Measurements from ENCODE around the gene LMX1A.

LMX1A gene

GRCh38 chr1:165168467-165168866, 188.0 kb downstream of the LMX1A start:
- DNase-seq (ENCODE audit: low read depth, low spot score) = no peak

GRCh38 chr1:165162671-165163241, 193.8 kb downstream of the LMX1A start:
- peak; percentile 16 for DNase-seq (ENCODE audit: low read depth, low spot score)

DNA sequence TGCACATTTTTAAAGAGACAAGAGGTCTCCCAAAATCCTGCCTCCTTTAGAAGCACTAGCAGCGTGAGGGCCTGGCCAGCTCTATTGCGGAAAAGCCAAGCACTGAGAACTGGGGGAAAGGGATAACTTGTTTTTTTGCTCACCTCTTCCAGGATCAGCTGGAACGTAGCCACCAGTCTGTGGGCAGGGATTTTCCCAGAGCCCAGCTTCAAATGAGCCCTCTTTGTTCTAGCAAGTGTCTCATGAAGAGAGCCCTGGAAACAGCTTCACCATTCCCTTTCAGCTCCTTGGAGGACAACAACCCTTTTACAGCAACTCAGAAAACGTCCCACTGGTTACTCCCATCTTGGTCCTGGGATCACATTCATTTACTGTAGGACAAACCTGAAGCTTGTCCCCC, 195.4 kb downstream of the LMX1A start:
- peak; percentile 29 for DNase-seq (ENCODE audit: low read depth, low spot score)

DNA sequence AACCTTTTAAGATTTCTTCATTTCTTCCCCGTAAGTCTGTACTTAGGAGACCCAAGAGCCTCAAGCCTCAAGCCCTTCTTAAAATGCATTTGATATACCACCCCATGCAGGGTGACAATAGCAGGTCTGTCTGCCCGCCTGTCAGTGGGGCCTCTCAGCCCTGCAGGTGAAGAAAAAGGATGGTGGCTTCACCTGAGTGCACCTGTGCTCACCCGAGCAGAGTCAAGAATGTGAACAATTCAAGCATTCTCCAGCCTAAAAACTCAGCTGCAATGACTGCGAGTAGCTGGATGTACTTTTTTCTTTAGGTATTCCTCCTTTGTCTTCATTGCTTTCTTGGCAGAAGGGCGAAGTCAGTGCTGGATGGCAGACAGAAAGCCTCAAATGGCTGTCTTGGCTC, 203.3 kb downstream of the LMX1A start:
- DNase-seq (ENCODE audit: low read depth, low spot score) = no peak

DNA sequence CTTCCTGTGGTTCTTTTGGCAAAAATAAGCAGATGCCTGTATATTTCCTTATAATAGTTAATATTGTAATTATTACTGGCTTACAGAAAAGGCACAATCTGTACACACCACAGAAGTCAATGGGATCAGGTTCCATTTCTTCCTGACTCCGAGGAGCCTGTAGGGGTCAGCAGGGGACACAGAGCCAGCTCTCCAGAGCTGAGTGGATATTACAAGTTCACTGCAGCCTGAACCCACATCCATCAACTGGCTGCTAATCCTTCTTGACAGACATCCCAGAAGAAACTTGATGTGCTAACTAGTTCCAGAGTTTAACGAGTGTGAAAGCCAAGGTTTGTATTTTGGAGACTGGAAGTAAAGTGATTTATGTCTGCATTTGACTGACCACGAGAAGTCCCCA, 203.8 kb downstream of the LMX1A start:
- DNase-seq (ENCODE audit: low read depth, low spot score) = no peak

DNA sequence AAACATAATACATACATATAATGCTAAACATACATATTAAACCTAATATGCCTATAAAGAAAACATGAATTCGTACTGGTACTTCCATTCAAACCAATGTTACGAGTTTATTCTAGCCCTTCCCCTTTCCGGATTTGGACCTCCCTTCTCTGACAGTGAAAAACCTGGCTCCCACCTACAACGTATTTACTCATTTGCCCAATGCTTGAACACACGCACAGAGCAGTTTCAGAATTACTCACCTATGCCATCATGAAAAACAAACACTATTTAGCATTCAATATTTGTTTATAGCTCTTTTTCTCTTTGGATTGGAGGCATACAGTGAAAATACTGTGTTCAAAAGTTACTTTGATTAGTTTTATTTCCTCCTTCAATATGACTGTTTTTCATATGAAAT, 204.4 kb downstream of the LMX1A start:
- DNase-seq (ENCODE audit: low read depth, low spot score) = no peak

Data from astrocyte of the hippocampus (primary cell).